Trophoblast cell (in vitro differentiated cells and primary cell): Measurements from ENCODE around the gene SLC66A1.

Experiments used
- DNase-seq, 2 donors: peaks; one replicate each; pipeline ENCODE4 v3.0.0-alpha.2; 2016
- H2AFZ ChIP-seq: 2 replicates; pipeline ENCODE4 v1.6.1; 2013; ENCODE audit warnings: low read length, moderate library complexity, mild to moderate bottlenecking; ENCODE audit not compliant: insufficient read depth, poor library complexity
- H2AK5ac ChIP-seq: 2 replicates; pipeline ENCODE4 v1.6.1; 2013; ENCODE audit warnings: mild to moderate bottlenecking, low read length
- H2BK120ac ChIP-seq: 2 replicates; pipeline ENCODE4 v1.6.1; 2013; ENCODE audit warnings: low read length, mild to moderate bottlenecking, moderate library complexity; ENCODE audit not compliant: insufficient read depth, poor library complexity
- H2BK12ac ChIP-seq: 2 replicates; pipeline ENCODE4 v1.6.1; 2013; ENCODE audit warnings: mild to moderate bottlenecking, low read length, moderate library complexity
- H2BK5ac ChIP-seq: 2 replicates; pipeline ENCODE4 v1.6.1; 2013; ENCODE audit warnings: low read length, low read depth, moderate library complexity, mild to moderate bottlenecking; ENCODE audit not compliant: poor library complexity
- H3K14ac ChIP-seq: 2 replicates; pipeline ENCODE4 v1.6.1; 2013; ENCODE audit warnings: mild to moderate bottlenecking, low read length
- H3K18ac ChIP-seq: 2 replicates; pipeline ENCODE4 v1.6.1; 2013; ENCODE audit warnings: mild to moderate bottlenecking, low read length
- H3K23ac ChIP-seq: 2 replicates; pipeline ENCODE4 v1.6.1; 2013; ENCODE audit warnings: low read length
- H3K27ac ChIP-seq: 2 replicates; pipeline ENCODE4 v1.5.1; 2013; ENCODE audit warnings: low read depth, mild to moderate bottlenecking, inconsistent platforms, low read length, moderate library complexity
- H3K27me3 ChIP-seq: 2 replicates; pipeline ENCODE4 v1.6.1; 2013; ENCODE audit warnings: inconsistent platforms, mild to moderate bottlenecking, low read length, moderate library complexity; ENCODE audit not compliant: insufficient read depth
- H3K36me3 ChIP-seq, 2 experiments: 1 replicate in 1 of 2; 2 replicates in 1 of 2; pipeline ENCODE4 v1.6.1; 2013; ENCODE audit warnings: low read length in 2 of 2, mild to moderate bottlenecking in 2 of 2, moderate library complexity in 1 of 2; ENCODE audit not compliant: insufficient read depth in 2 of 2, control insufficient read depth in 1 of 2
- H3K4ac ChIP-seq: 2 replicates; pipeline ENCODE4 v1.6.1; 2013; ENCODE audit warnings: low read depth, mild to moderate bottlenecking, low read length, moderate library complexity
- H3K4me1 ChIP-seq, 2 experiments: 1 replicate in 1 of 2; 2 replicates in 1 of 2; pipeline ENCODE4 v1.6.1; 2013; ENCODE audit warnings: low read length in 2 of 2, mild to moderate bottlenecking in 2 of 2, moderate library complexity in 1 of 2; ENCODE audit not compliant: insufficient read depth in 2 of 2, control insufficient read depth in 1 of 2
- H3K4me2 ChIP-seq: 2 replicates; pipeline ENCODE4 v1.6.1; 2013; ENCODE audit warnings: inconsistent platforms, mild to moderate bottlenecking, low read length, moderate library complexity
- H3K4me3 ChIP-seq: 2 replicates; pipeline ENCODE4 v1.5.1; 2013; ENCODE audit warnings: mild to moderate bottlenecking, low read depth, low read length, inconsistent platforms
- H3K79me1 ChIP-seq: one replicate; pipeline ENCODE4 v1.6.1; 2013; ENCODE audit warnings: low read length
- H3K79me2 ChIP-seq: 2 replicates; pipeline ENCODE4 v1.6.1; 2013; ENCODE audit warnings: low read length, mild to moderate bottlenecking; ENCODE audit not compliant: control insufficient read depth, insufficient read depth, poor library complexity
- H3K9ac ChIP-seq: 2 replicates; pipeline ENCODE4 v1.6.1; 2013; ENCODE audit warnings: mild to moderate bottlenecking, low read length
- H3K9me3 ChIP-seq: 2 replicates; pipeline ENCODE4 v1.6.1; 2013; ENCODE audit warnings: low read depth, mild to moderate bottlenecking, control low read depth, inconsistent platforms, low read length; ENCODE audit not compliant: insufficient read depth
- H4K12ac ChIP-seq: 2 replicates; pipeline ENCODE4 v1.6.1; 2013; ENCODE audit warnings: low read depth, mild to moderate bottlenecking, low read length, moderate library complexity
- H4K8ac ChIP-seq: 2 replicates; pipeline ENCODE4 v1.6.1; 2013; ENCODE audit warnings: low read depth, mild to moderate bottlenecking, low read length, moderate library complexity
- H4K91ac ChIP-seq: one replicate; pipeline ENCODE4 v1.6.1; 2013; ENCODE audit warnings: low read depth, mild to moderate bottlenecking, low read length, moderate library complexity
- WGBS: extraction: QIAGEN DNeasy Blood & Tissue Kit; methylation state at CpG from one replicate; pipeline ENCODE4 v1.1.7; 2013; ENCODE audit warnings: missing lambda C conversion rate; ENCODE audit not compliant: insufficient read length, insufficient coverage; ENCODE audit errors: extremely low coverage; 5-methylcytosine and 5-hydroxymethylcytosine counted together

The SLC66A1 gene

DNA sequence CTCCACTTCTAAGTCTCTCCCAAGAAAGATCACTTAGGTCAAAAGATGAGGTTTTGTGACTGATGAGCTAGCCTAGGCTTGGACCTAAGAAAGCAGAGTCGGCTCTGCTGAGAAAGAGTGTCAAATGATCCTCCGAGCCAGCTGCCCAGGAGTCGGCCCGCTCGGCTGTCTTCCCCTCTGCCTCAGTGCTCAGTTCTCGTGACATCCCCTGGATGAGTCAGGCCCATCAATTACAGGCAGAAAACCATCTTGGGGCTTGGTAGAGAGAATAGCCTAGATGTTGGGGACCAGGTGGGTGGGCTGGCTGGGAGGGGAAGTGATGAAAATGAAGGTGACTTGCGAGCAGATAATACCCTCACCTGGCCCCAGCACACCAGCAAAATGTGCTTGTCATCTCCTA lies 60.5 kb downstream of the SLC66A1 start:
- H2AK5ac ChIP-seq: no peak overlapping the region
- H3K36me3 ChIP-seq: peaks cover 37 to 51% of the 10 kb centered on the region in 2 experiments
- no peak overlapping the region for H3K27ac ChIP-seq
- no peak overlapping the region for H3K9ac ChIP-seq
- H3K79me1 ChIP-seq: peaks cover 2% of the 10 kb centered on the region
- H4K12ac ChIP-seq: no peak overlapping the region
- no CpG with 5 or more reads among the region's 7 CpGs for WGBS
- no peak overlapping the region for H2BK5ac ChIP-seq
- H2AFZ ChIP-seq: no peak overlapping the region
- no peak overlapping the region for H3K4me3 ChIP-seq
- H4K8ac ChIP-seq: no peak overlapping the region
- DNase-seq: no peak
- H3K4ac ChIP-seq: no peak overlapping the region
- H3K23ac ChIP-seq: no peak overlapping the region
- no peak overlapping the region for H3K18ac ChIP-seq
- H3K4me1 ChIP-seq: peaks cover 16 to 19% of the 10 kb centered on the region in 2 experiments
- H3K14ac ChIP-seq: no peak overlapping the region
- no peak overlapping the region for H4K91ac ChIP-seq
- H3K79me2 ChIP-seq: no peaks in the 10 kb centered on the region
- H2BK12ac ChIP-seq: no peak overlapping the region
- no peaks in the 10 kb centered on the region for H3K27me3 ChIP-seq
- H3K4me2 ChIP-seq: no peak overlapping the region
- H2BK120ac ChIP-seq: no peak overlapping the region
- H3K9me3 ChIP-seq: peaks cover 3% of the 10 kb centered on the region

DNA sequence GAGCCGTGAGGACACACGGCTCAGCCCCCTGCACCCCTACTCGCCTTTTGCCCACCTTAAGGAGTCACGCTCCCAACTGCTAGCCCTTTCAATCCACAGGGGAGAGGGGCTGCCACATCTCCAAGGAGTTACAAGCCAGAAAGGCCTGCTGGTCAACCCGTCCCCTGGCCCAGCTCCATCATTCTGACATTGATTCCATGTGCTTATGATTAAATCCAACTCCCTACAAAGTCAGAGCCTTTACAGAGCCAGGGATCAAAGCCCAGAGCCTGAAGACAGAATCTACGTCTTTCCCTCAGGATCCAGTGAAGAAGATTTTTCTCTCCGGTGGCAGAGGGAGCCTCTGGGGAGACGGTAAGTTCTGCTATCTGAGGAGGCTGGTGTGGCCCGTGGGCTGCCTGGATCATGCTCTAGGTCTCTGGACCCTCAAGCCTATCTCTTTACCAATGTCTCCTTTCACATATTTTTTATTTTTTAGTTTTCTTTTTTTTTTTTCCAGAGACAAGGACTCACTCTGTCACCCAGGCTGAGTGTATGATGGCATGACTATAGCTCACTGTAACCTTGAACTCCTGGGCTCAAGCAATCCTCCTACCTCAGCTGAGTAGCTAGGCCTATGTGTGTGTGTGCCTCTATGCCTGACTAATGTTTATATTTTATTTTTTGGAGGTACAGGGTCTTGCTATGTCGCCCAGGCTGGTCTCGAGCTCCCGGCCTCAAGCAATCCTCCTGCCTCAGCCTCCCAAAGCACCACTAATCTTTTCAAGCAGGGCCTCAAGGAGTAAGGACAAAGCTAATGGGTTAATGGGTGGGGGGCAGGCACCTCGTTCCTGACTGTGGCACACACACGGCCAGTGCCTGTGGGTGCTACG lies 61.3 kb downstream of the SLC66A1 start:
- H2BK5ac ChIP-seq: no peak overlapping the region
- H3K23ac ChIP-seq: no peak overlapping the region
- H3K14ac ChIP-seq: no peak overlapping the region
- H3K79me2 ChIP-seq: no peaks in the 10 kb centered on the region
- no peak overlapping the region for H2BK120ac ChIP-seq
- H3K9me3 ChIP-seq: peaks cover 3% of the 10 kb centered on the region
- no peak overlapping the region for H2BK12ac ChIP-seq
- no peaks in the 10 kb centered on the region for H3K27me3 ChIP-seq
- no peak overlapping the region for H2AK5ac ChIP-seq
- DNase-seq: no peak
- H3K4me3 ChIP-seq: no peak overlapping the region
- H3K79me1 ChIP-seq: peaks cover 2% of the 10 kb centered on the region
- H3K4ac ChIP-seq: no peak overlapping the region
- no peak overlapping the region for H4K12ac ChIP-seq
- H3K36me3 ChIP-seq: peaks cover 43 to 58% of the 10 kb centered on the region in 2 experiments
- WGBS: no CpG with 5 or more reads among the region's 15 CpGs
- no peak overlapping the region for H3K27ac ChIP-seq
- H4K91ac ChIP-seq: no peak overlapping the region
- no peak overlapping the region for H3K4me2 ChIP-seq
- H3K4me1 ChIP-seq: peaks cover 16 to 19% of the 10 kb centered on the region in 2 experiments
- H2AFZ ChIP-seq: no peak overlapping the region
- no peak overlapping the region for H3K18ac ChIP-seq
- H4K8ac ChIP-seq: no peak overlapping the region
- H3K9ac ChIP-seq: no peak overlapping the region

DNA sequence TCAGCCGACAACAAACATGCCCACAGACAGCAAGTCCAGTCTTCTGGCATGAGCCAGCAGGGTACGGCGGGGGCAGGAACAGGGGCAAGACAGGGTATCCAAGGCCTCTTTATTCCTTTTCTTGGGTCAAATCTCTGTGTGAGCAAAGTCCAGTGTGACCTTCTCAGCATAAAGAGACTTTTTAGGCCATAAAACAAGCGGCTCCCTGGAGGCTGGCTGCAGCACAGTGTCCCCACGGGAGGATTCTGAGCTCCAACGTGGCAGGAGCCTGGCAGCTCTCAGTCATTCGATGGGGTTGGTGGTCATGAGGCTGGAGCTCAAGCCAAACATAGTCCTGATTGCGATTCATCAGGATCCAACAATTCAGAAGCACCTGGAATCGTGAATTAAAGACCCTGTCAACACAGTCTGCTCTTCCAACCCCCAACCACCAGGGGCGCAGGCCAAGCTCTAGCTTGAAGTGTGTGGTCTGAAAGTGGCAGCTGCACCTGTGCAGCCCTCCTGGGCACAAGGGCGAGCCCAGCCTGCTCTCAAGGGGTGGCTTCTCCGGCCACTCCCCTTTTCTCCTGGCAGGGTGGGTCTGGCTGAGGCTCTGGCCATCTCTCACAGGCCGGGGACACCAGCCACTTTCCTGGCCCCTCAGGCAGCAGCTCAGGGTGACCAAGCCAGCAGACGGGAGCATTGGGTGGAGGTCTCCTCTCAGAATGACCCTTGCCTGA lies 62.1 kb downstream of the SLC66A1 start:
- Histone ChIP-seq H3K14ac (no peak overlapping the region), H4K12ac (no peak overlapping the region), H2AK5ac (no peak overlapping the region), H2BK5ac (no peak overlapping the region), H3K4me1 (peaks cover 15 to 17% of the 10 kb centered on the region in 2 experiments), H3K23ac (no peak overlapping the region), H2AFZ (no peak overlapping the region), H3K4ac (no peak overlapping the region), H3K27ac (no peak overlapping the region), H4K8ac (no peak overlapping the region), H3K9me3 (peaks cover 3% of the 10 kb centered on the region), H2BK120ac (no peak overlapping the region), H2BK12ac (no peak overlapping the region), H3K4me3 (no peak overlapping the region), H4K91ac (no peak overlapping the region), H3K36me3 (peaks cover 47 to 59% of the 10 kb centered on the region in 2 experiments), H3K4me2 (no peak overlapping the region), H3K79me2 (no peaks in the 10 kb centered on the region), H3K79me1 (peaks cover 2% of the 10 kb centered on the region), H3K9ac (no peak overlapping the region), H3K27me3 (no peaks in the 10 kb centered on the region), H3K18ac (no peak overlapping the region)
- WGBS: no CpG with 5 or more reads among the region's 14 CpGs
- no peak for DNase-seq

DNA sequence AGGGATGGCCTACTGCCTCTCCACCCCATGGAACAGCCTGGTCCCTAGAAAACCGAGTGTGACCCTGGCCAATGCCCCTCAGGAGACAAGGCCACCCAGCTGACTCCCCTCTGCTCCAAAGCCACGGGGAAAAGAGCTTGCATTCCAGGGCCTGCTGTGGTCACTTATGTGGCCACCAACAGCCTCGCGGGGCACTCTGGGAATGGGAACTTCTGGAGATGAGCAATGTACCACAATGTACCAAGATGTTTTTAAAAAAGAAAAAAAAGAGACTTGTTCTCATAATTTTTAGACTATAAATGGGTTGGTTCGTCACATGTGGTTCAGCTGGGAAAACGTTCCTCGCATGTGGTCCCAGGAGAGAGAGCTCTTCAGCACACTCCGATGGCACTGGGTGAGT lies 62.8 kb downstream of the SLC66A1 start:
- Histone ChIP-seq H2BK120ac (no peak overlapping the region), H3K4me1 (peaks cover 10% of the 10 kb centered on the region in 2 experiments), H2BK12ac (no peak overlapping the region), H3K4me3 (no peak overlapping the region), H3K27ac (no peak overlapping the region), H4K91ac (no peak overlapping the region), H3K4ac (no peak overlapping the region), H4K8ac (no peak overlapping the region), H3K9me3 (peaks cover 3% of the 10 kb centered on the region), H4K12ac (no peak overlapping the region), H2AK5ac (no peak overlapping the region), H2AFZ (no peak overlapping the region), H3K4me2 (no peak overlapping the region), H3K79me2 (no peaks in the 10 kb centered on the region), H3K23ac (no peak overlapping the region), H3K27me3 (no peaks in the 10 kb centered on the region), H3K9ac (no peak overlapping the region), H3K79me1 (peaks cover 2% of the 10 kb centered on the region), H3K14ac (no peak overlapping the region), H3K18ac (no peak overlapping the region), H3K36me3 (peaks cover 50 to 62% of the 10 kb centered on the region in 2 experiments), H2BK5ac (no peak overlapping the region)
- WGBS: no CpG with 5 or more reads among the region's 8 CpGs
- DNase-seq: no peak
